NT2/D1 (cell line): ENCODE measurements around the gene CCDC89.

ENCODE experiments used
- YY1 ChIP-seq: IDR thresholded peaks from 2 replicates; pipeline ENCODE4 v1.6.1; 2011; ENCODE audit not compliant: insufficient read length, insufficient read depth
- ZNF274 ChIP-seq: IDR thresholded peaks from 2 replicates; pipeline ENCODE4 v1.6.1; 2011; ENCODE audit warnings: mild to moderate bottlenecking, low read depth, low read length

GRCh38 chr11:85704967-85705366, 19.0 kb upstream of the CCDC89 start:
- TF ChIP-seq ZNF274 (no peak), YY1 (no peak)
